Spleen (tissue), 7 donors: Measurements from ENCODE around the gene VSTM4.

Experiments used
- POLR2AphosphoS5 ChIP-seq, 3 donors: sonication (generic); formaldehyde crosslinking; IDR thresholded peaks; one replicate each; pipeline ENCODE4 v1.5.1; 2017; ENCODE audit warnings: antibody characterized with exemption in 3 of 3
- TF ChIP-seq, protein P1 (sequence below), 11 experiments: fragments of 200-600 bp in 7 of 11; fragments of 450-650 bp in 4 of 11; sonication (generic) in 4 of 11; IDR thresholded peaks in 8 of 11; conservative IDR thresholded peaks in 3 of 11; 1 replicate in 7 of 11; 2 replicates in 4 of 11; pipeline versions ENCODE4 v1.4.0 to v1.8.0; 2016 to 2021; ENCODE audit warnings: antibody characterized with exemption in 11 of 11, inconsistent platforms in 4 of 11, mild to moderate bottlenecking in 1 of 11
- donor health status: DM: no; HTN: no; CAD: no; lungs with moderate emphysema.
- donor health status: DM: no; HTN: no; CAD: no.
- donor health status: DM: no; HTN: no; CAD: no.

DNA sequence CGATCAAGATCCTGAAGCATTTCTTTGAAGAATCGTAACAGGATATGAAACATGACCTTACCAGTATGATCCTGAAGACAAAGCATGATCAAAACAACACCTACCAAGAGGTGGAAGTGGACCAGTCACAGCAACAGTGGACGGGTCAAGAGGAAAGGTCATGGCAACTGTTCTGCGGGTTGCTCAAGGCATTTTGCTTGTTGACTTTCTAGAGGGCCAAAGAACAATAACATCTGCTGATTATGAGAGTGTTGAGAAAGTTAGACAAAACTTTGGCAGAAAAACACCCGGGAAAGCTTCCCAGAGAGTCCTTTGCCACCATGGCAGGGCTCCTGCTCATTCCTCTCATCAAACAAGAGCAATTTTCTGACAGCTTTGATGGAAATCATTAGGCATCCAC is 110.1 kb downstream of the VSTM4 start:
- TF ChIP-seq, protein P1, sequence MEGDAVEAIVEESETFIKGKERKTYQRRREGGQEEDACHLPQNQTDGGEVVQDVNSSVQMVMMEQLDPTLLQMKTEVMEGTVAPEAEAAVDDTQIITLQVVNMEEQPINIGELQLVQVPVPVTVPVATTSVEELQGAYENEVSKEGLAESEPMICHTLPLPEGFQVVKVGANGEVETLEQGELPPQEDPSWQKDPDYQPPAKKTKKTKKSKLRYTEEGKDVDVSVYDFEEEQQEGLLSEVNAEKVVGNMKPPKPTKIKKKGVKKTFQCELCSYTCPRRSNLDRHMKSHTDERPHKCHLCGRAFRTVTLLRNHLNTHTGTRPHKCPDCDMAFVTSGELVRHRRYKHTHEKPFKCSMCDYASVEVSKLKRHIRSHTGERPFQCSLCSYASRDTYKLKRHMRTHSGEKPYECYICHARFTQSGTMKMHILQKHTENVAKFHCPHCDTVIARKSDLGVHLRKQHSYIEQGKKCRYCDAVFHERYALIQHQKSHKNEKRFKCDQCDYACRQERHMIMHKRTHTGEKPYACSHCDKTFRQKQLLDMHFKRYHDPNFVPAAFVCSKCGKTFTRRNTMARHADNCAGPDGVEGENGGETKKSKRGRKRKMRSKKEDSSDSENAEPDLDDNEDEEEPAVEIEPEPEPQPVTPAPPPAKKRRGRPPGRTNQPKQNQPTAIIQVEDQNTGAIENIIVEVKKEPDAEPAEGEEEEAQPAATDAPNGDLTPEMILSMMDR (IDR thresholded peaks at IDR 0.05 in 8 of 11, conservative IDR thresholded peaks at IDR 0.05 in 3 of 11): no peak
- TF ChIP-seq POLR2AphosphoS5 (IDR thresholded peaks at IDR 0.05): no peak
